ENCODE data around the gene FOSL1. TPM values are rescaled to one million over a fixed set of nuclear protein-coding genes. Genes with fewer than 3 reads are reported as not detected.

Gene FOSL1
- total RNA-seq, 1 donor from 2014 or later: 31.7 TPM

DNA sequence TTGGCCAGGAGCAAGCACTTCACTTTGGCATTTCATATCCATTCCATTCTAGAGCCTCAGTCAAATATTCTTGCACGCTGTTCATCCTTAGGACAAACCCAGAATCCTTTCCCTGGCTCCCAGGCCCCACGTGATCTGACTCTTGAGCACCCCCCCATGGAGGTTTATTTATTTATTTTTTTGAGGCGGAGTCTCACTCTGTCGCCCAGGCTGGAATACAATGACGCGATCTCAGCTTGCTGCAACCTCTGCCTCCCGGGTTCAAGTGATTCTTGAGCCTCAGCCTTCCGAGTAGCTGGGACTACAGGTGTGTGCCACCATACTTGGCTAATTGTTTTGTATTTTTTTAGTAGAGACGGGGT lies 32.4 kb upstream of the FOSL1 start:
- H3K27ac Mint-ChIP-seq: no peak overlapping the region
- H3K36me3 Mint-ChIP-seq (ENCODE audit: low read depth): no peaks in the 10 kb centered on the region
- intact Hi-C loops (cut with micrococcal nuclease): no loop called here
- H3K4me1 Mint-ChIP-seq (ENCODE audit: low read depth): peaks cover 33% of the 10 kb centered on the region
- no peak overlapping the region for H3K4me3 Mint-ChIP-seq
- DNase-seq (ENCODE audit: low spot score): no peak
- H3K27me3 Mint-ChIP-seq (ENCODE audit: insufficient read depth): peaks cover 5% of the 10 kb centered on the region
- no peaks in the 10 kb centered on the region for H3K9me3 Mint-ChIP-seq

DNA sequence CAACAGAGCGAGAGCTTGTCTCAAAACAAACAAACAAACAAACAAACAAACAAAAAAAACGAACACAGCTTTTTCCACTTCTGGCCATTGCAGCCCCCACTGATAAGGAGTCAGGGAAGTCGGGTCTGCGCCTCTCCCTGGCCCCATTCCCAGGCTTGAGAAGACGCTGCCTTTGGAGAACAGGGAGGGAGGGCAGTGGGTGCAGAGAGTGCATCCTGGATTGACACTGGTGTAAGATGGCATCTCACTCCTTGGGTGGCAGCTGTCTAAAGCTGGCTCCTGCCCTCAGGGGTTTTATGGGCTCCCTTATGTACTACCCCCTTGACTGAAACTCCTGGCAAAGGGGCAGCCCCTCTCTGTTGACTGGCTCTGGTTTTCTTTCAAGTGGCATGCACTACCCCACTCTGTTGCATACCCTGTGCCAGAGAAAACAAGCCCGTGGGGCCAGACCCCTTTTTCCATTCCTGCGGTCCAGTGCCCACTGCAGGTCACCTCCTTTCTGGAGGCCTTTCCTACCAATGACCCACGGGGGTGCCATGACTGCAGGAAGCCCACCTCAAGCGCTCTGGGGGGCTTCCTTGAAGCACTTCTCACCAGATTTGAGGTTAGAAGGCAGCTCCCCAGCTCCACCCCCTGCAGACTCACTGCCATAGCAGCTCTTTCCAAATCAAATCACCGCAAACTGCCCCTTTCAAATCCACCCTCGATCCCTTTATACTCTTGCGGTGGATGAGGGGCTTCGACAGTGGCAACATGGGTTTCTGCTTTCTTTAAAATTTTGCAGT lies 31.8 kb upstream of the FOSL1 start:
- intact Hi-C loops (cut with micrococcal nuclease): no loop called here
- H3K4me1 Mint-ChIP-seq (ENCODE audit: low read depth): peaks cover 39% of the 10 kb centered on the region
- peak overlapping the region; percentile 52 for H3K27ac Mint-ChIP-seq
- H3K27me3 Mint-ChIP-seq (ENCODE audit: insufficient read depth): peaks cover 2% of the 10 kb centered on the region
- no peaks in the 10 kb centered on the region for H3K9me3 Mint-ChIP-seq
- no peak overlapping the region for H3K4me3 Mint-ChIP-seq
- no peak for DNase-seq (ENCODE audit: low spot score)
- no peaks in the 10 kb centered on the region for H3K36me3 Mint-ChIP-seq (ENCODE audit: low read depth)

DNA sequence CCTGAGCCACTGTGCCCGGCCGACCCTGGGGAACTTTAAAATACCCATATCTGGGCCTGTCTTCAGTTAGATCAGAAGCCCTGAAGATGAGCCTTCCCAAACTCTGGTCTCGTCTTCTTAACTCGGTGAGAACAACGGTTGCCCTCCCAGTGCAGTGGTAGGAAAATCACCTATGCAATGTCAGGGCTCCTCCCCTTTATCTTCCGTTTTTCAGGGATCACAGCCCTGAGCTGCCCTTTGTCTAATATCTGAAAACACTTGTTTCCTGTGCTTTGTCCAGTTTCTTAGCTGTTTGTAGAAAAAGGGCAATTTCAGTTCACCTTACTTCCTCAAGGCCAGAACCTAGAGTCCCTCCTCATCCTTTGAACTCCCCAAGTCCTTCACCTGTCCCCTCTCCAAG lies 28.5 kb upstream of the FOSL1 start:
- Mint-ChIP-seq H3K4me1 (ENCODE audit: low read depth) (peaks cover 40% of the 10 kb centered on the region), H3K4me3 (peak overlapping the region; percentile 48), H3K9me3 (no peaks in the 10 kb centered on the region), H3K27me3 (ENCODE audit: insufficient read depth) (peaks cover 2% of the 10 kb centered on the region), H3K27ac (peak overlapping the region; percentile 92), H3K36me3 (ENCODE audit: low read depth) (peaks cover 3% of the 10 kb centered on the region)
- intact Hi-C loops (cut with micrococcal nuclease): loop anchor here (1.0 to 2.0 kb wide), 5 partner anchors 9 to 60 kb away; partner anchors contain the start of genes C11orf68, DRAP1, FIBP and SART1
- no peak for DNase-seq (ENCODE audit: low spot score)

DNA sequence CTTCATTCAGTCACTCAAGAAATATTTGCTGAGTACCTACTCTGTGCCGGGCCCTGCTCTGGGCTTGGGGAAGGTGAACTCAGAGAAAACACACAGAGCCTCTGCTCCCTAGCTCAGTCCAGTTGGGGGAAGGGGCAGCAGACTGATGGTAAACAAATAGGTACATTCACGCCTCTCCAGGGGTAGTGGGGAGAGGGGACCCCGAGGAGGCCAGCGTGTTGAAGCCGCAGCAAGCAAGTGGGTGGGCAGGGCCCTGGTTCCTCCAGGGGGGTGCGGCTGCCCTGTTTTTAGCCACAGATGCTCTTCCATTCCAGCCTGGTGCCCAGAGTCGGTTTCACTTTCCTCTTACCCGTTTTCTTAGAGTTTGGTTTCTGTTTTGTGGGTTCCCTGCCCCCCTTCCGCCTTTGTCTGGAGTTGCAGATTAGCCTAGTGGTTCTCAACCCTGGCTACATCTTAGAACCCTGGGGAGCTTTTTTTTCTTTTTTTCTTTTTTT lies 27.8 kb upstream of the FOSL1 start:
- peaks cover 40% of the 10 kb centered on the region for H3K4me1 Mint-ChIP-seq (ENCODE audit: low read depth)
- H3K36me3 Mint-ChIP-seq (ENCODE audit: low read depth): peaks cover 10% of the 10 kb centered on the region
- intact Hi-C loops (cut with micrococcal nuclease): loop anchor here (1.0 to 2.0 kb wide), 5 partner anchors 9 to 61 kb away; partner anchors contain the start of genes C11orf68, DRAP1, FIBP and SART1
- peak overlapping the region; percentile 92 for H3K27ac Mint-ChIP-seq
- peak; percentile 72 for DNase-seq (ENCODE audit: low spot score)
- H3K4me3 Mint-ChIP-seq: peak overlapping the region; percentile 48
- H3K27me3 Mint-ChIP-seq (ENCODE audit: insufficient read depth): peaks cover under 1% of the 10 kb centered on the region
- no peaks in the 10 kb centered on the region for H3K9me3 Mint-ChIP-seq

DNA sequence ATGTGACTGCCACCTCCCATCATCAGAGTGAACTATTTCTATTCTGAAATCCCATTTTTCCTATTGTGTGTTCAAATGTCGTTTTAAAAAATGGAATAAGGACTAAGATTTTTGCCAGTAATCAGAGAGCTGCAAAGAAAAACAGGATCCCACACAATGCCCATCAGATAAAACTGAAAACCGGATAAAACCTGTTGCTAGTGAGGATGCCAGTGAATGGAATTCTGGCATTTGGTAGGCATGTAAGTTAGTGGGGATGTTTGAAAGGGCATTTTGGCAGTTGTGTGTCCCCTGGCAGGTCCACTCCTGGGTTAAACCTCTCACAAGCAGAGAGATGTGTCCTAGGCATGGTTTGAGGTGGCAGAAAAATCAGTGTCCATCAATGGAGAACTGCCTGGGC lies 25.2 kb upstream of the FOSL1 start:
- Mint-ChIP-seq H3K4me3 (no peak overlapping the region), H3K27me3 (ENCODE audit: insufficient read depth) (no peaks in the 10 kb centered on the region), H3K9me3 (no peaks in the 10 kb centered on the region), H3K27ac (no peak overlapping the region), H3K36me3 (ENCODE audit: low read depth) (peaks cover 19% of the 10 kb centered on the region), H3K4me1 (ENCODE audit: low read depth) (peaks cover 26% of the 10 kb centered on the region)
- no peak for DNase-seq (ENCODE audit: low spot score)
- intact Hi-C loops (cut with micrococcal nuclease): no loop called here

DNA sequence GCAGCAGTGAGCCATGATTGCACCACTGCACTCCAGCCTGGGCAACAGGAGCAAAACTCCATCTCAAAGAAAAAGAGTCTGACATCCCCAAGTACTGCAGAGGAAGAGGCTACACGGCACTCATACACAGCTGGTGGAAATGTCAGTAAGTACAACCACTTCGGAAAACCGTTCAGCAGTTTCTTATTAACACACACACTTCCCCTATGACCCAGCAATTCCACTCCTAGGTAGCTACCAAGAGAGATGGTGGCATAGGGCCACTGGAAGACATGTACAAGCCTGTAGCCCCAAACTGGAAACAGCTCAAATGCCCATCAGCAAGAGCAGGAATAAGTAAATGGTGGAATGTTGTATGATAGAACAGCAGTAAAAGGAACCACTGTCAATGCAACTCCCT lies 22.4 kb upstream of the FOSL1 start:
- DNase-seq (ENCODE audit: low spot score): no peak
- Mint-ChIP-seq H3K27ac (no peak overlapping the region), H3K4me1 (ENCODE audit: low read depth) (peaks cover 12% of the 10 kb centered on the region), H3K27me3 (ENCODE audit: insufficient read depth) (no peaks in the 10 kb centered on the region), H3K9me3 (no peaks in the 10 kb centered on the region), H3K36me3 (ENCODE audit: low read depth) (peaks cover 22% of the 10 kb centered on the region), H3K4me3 (peak overlapping the region; percentile 34)
- intact Hi-C loops (cut with micrococcal nuclease): no loop called here

DNA sequence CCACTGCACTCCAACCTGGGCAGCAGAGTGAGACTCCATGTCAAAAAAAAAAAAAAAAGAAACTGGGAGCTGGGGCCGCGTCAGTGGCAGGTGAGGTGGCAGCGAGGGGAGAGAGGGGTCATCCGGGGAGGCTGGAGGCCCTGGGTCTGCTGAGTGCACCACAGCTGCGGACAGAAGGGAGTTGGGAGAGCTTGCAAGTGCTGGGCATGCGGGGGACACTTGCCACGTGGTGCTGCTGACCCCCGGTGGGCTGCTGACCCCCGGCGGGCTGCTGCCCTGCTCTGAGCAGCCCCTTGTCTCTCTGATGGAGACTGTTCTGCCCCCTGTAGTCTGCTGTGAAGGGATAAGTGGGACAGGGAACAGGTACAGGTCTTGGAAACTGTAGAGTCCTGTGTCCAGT lies 21.7 kb upstream of the FOSL1 start:
- DNase-seq (ENCODE audit: low spot score): no peak
- intact Hi-C loops (cut with micrococcal nuclease): no loop called here
- peaks cover 26% of the 10 kb centered on the region for H3K36me3 Mint-ChIP-seq (ENCODE audit: low read depth)
- peak overlapping the region; percentile 34 for H3K4me3 Mint-ChIP-seq
- peaks cover 10% of the 10 kb centered on the region for H3K4me1 Mint-ChIP-seq (ENCODE audit: low read depth)
- H3K27ac Mint-ChIP-seq: peak overlapping the region; percentile 9
- no peaks in the 10 kb centered on the region for H3K27me3 Mint-ChIP-seq (ENCODE audit: insufficient read depth)
- H3K9me3 Mint-ChIP-seq: no peaks in the 10 kb centered on the region

DNA sequence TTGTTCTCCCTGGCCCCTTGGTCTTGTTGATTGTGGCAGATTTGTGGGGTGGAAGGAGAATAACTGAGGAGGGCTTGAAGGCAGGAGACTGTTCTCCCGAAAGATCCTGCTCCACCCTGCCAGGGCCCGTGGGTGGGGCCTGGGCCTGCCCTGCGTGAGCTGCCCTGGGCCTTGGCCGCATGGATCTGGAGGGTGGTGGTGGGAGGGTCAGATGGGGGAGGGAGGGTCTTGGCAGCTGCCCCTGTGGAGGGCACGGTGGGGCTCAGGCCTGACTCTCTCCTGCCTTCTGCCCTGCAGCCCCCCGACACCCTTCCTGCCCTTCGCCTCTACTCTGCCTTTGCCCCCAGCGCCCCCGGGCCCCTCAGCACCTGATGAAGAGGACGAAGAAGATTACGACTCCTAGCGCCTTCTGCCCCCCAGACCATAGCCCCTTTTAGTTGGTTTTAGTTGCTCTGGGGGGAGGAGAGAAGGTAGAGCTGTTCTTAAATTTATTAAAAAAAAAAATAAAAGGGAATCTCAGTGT lies 20.9 kb upstream of the FOSL1 start:
- Mint-ChIP-seq H3K36me3 (ENCODE audit: low read depth) (peaks cover 31% of the 10 kb centered on the region), H3K27me3 (ENCODE audit: insufficient read depth) (no peaks in the 10 kb centered on the region), H3K27ac (no peak overlapping the region), H3K4me3 (peak overlapping the region; percentile 94), H3K9me3 (no peaks in the 10 kb centered on the region), H3K4me1 (ENCODE audit: low read depth) (peaks cover 17% of the 10 kb centered on the region)
- DNase-seq (ENCODE audit: low spot score): no peak
- intact Hi-C loops (cut with micrococcal nuclease): no loop called here

DNA sequence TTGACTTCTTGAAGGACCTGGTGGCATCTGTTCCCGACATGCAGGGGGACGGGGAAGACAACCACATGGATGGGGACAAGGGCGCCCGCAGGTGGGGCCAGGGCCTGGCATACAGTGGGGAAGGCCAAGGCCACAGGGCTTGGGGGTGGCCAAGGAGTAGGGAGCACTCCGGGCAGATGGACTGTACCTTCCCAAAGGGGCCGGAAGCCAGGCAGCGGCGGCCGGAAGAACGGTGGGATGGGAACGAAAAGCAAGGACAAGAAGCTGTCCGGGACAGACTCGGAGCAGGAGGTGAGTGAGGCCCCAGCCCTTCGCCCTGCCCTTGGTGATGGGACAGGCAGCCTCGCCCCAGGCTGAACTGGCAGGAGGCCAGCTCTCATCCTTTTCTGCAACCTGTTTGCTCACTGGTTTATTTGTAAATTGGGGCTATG lies 20.2 kb upstream of the FOSL1 start:
- intact Hi-C loops (cut with micrococcal nuclease): no loop called here
- no peaks in the 10 kb centered on the region for H3K27me3 Mint-ChIP-seq (ENCODE audit: insufficient read depth)
- H3K4me1 Mint-ChIP-seq (ENCODE audit: low read depth): peaks cover 17% of the 10 kb centered on the region
- no peaks in the 10 kb centered on the region for H3K9me3 Mint-ChIP-seq
- peak overlapping the region; percentile 83 for H3K27ac Mint-ChIP-seq
- peak overlapping the region; percentile 94 for H3K4me3 Mint-ChIP-seq
- no peak for DNase-seq (ENCODE audit: low spot score)
- peaks cover 31% of the 10 kb centered on the region for H3K36me3 Mint-ChIP-seq (ENCODE audit: low read depth)

DNA sequence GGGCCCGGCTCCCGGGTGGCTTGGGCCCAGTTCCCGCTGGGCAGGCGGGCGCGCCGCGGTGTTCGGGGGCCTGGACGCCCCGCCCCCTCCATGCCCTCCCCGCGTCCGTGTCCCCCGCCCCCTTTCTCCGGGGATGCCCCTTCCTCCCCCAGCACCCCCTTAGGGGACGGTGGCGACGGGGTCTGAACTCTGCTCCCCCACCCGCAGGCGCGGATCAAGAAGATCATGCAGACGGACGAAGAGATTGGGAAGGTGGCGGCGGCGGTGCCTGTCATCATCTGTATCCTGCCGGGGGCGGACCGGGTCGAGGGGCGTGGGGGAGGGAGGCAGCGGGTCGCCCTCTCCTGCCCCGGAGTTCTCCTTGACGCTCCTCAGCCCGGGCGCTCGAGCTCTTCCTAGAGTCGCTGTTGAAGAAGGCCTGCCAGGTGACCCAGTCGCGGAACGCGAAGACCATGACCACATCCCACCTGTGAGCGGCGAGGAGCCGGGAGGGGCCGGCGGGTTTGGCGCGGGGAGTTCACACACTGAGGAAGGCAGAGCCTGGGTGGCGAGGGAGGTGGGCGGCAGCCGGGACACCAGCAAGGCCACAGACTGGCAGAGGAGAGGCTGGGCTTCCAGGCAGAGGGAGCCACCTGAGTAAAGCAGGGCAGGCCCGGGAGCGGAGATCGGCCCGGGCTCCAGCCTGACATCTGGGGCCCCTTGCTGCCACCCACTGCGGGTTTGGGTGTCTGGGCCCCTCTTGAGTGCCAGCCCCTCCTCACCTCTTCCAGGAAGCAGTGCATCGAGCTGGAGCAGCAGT lies 19.6 kb upstream of the FOSL1 start:
- peak overlapping the region; percentile 94 for H3K4me3 Mint-ChIP-seq
- peaks cover 34% of the 10 kb centered on the region for H3K36me3 Mint-ChIP-seq (ENCODE audit: low read depth)
- no peaks in the 10 kb centered on the region for H3K27me3 Mint-ChIP-seq (ENCODE audit: insufficient read depth)
- H3K9me3 Mint-ChIP-seq: no peaks in the 10 kb centered on the region
- H3K27ac Mint-ChIP-seq: peak overlapping the region; percentile 83
- DNase-seq (ENCODE audit: low spot score): no peak
- intact Hi-C loops (cut with micrococcal nuclease): loop anchor here (1.0 kb wide), 10 partner anchors 9 to 304 kb away; partner anchors contain the start of genes BANF1, CCDC85B, EIF1AD and FOSL1
- H3K4me1 Mint-ChIP-seq (ENCODE audit: low read depth): peaks cover 17% of the 10 kb centered on the region

DNA sequence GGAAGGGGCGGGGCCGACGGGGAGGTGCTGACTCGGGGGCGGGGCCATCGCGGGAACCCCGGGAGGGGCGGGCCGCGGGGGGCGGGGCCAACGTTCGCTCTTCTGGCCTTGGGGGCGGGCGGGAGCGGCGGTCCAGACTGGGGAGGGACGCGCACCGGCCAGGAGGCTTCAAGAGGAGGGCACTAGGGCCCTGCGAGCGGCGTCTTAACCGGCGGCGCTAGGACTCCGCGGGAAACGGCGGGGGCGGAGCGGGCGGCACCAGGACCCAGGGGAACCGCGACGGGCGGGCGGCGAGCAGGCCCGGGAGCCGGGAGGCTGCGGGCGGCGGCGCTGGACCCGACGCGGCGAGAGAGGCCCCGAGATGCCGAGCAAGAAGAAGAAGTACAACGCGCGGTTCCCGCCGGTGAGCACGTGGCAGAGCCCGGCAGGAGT lies 19.0 kb upstream of the FOSL1 start, which contains the start of gene DRAP1:
Gene DRAP1, plus strand, starts transcription at position 286 of the 432 bp plus-strand sequence. Its CDS starts 76 bp downstream, at position 362.
- H3K9me3 Mint-ChIP-seq: no peaks in the 10 kb centered on the region
- peaks cover 17% of the 10 kb centered on the region for H3K4me1 Mint-ChIP-seq (ENCODE audit: low read depth)
- intact Hi-C loops (cut with micrococcal nuclease): loop anchor here (1.0 kb wide), 10 partner anchors 9 to 304 kb away; partner anchors contain the start of genes BANF1, CCDC85B, EIF1AD and FOSL1
- peak within 1 kb of the TSS; percentile 94 for H3K4me3 Mint-ChIP-seq
- peak within 1 kb of the TSS; percentile 84 for H3K27ac Mint-ChIP-seq
- peak; percentile 97 for DNase-seq (ENCODE audit: low spot score)
- H3K27me3 Mint-ChIP-seq (ENCODE audit: insufficient read depth): no peaks in the 10 kb centered on the region
- H3K36me3 Mint-ChIP-seq (ENCODE audit: low read depth): peaks cover 32% of the 10 kb centered on the region

All from activated T-helper 1 cell treated with anti-CD3 and anti-CD28 coated beads, Interleukin-12 subunit alpha, Interleukin-12 subunit beta, Interleukin-2, Interleukin-4 antibody, amounts not matched to agents 30 ng/mL and 10 ng/mL and 1 ng/mL, durations not matched to agents 14 hours and 24 hours and 36 hours (primary cell).